Smooth muscle cell (in vitro differentiated cells): Measurements from ENCODE around the gene VILL. TPM values are rescaled to one million over a fixed set of nuclear protein-coding genes. Genes with fewer than 3 reads are reported as not detected.

Experiments used
- DNase-seq: peaks from one replicate; lab custom pipeline; 2025; ENCODE audit not compliant: unreplicated experiment; lab: John Stamatoyannopoulos, UW
- H2AFZ ChIP-seq: fragments of 200-600 bp; sonication (generic); 2 replicates; pipeline ENCODE4 v1.6.0; 2016; ENCODE audit warnings: antibody characterized with exemption, low read depth, mild to moderate bottlenecking
- H3F3A ChIP-seq: fragments of 200-600 bp; sonication (generic); 2 replicates; pipeline ENCODE4 v1.6.0; 2017; ENCODE audit warnings: antibody characterized with exemption, low read depth
- H3K27ac ChIP-seq: fragments of 200-600 bp; sonication (generic); 2 replicates; pipeline ENCODE4 v1.5.1; 2016; ENCODE audit warnings: low read depth, mild to moderate bottlenecking
- H3K27me3 ChIP-seq: fragments of 200-600 bp; sonication (generic); 2 replicates; pipeline ENCODE4 v1.6.1; 2016; ENCODE audit warnings: low read depth, mild to moderate bottlenecking
- H3K36me3 ChIP-seq: fragments of 200-600 bp; sonication (generic); 2 replicates; pipeline ENCODE4 v1.5.1; 2016; ENCODE audit warnings: low read depth
- H3K4me1 ChIP-seq: fragments of 200-600 bp; sonication (generic); 2 replicates; pipeline ENCODE4 v1.5.1; 2016; ENCODE audit warnings: low read depth
- H3K4me2 ChIP-seq: fragments of 200-600 bp; sonication (generic); 2 replicates; pipeline ENCODE4 v1.6.0; 2016; ENCODE audit warnings: mild to moderate bottlenecking
- H3K4me3 ChIP-seq: fragments of 200-600 bp; sonication (generic); 2 replicates; pipeline ENCODE4 v1.5.1; 2016; ENCODE audit warnings: mild to moderate bottlenecking
- H3K79me2 ChIP-seq: fragments of 200-600 bp; sonication (generic); 2 replicates; pipeline ENCODE4 v1.6.0; 2016; ENCODE audit warnings: low read depth, mild to moderate bottlenecking
- H3K9ac ChIP-seq: fragments of 200-600 bp; sonication (generic); 2 replicates; pipeline ENCODE4 v1.6.0; 2016; ENCODE audit warnings: low read depth
- H3K9me3 ChIP-seq: fragments of 200-600 bp; sonication (generic); replicated peaks from 2 replicates; pipeline ENCODE4 v1.5.1; 2016; ENCODE audit warnings: low read depth
- H4K20me1 ChIP-seq: fragments of 200-600 bp; sonication (generic); 2 replicates; pipeline ENCODE4 v1.6.0; 2016; ENCODE audit warnings: low read depth
- WGBS: methylation state at CpG from one replicate; pipeline ENCODE4 v1.1.7; 2016; ENCODE audit warnings: low lambda C conversion rate; 5-methylcytosine and 5-hydroxymethylcytosine counted together
- polyA plus RNA-seq: library from polyadenylated mRNA; unstranded; fragments of >200 nt; fragmentation: Nextera tagmentation; extraction: Ambion mirVana; gene quantifications from 2 replicates; pipeline ENCODE4 v1.2.1, GENCODE V29; 2016
- total RNA-seq: library from RNA; depleted of rRNA; stranded (reverse); fragments of >200 nt; gene quantifications from 2 replicates; pipeline ENCODE4 v1.2.3, GENCODE V29; 2014
- TF ChIP-seq, protein P1 (sequence below): fragments of 200-600 bp; sonication (generic); IDR thresholded peaks from 2 replicates; pipeline ENCODE4 v1.5.1; 2017; ENCODE audit warnings: borderline replicate concordance, mild to moderate bottlenecking, antibody characterized with exemption; ENCODE audit not compliant: insufficient read depth, poor library complexity, severe bottlenecking

Gene VILL
- total and polyA plus RNA-seq, 2 experiments from 2014 or later: 2.3 to 3.4 TPM

DNA sequence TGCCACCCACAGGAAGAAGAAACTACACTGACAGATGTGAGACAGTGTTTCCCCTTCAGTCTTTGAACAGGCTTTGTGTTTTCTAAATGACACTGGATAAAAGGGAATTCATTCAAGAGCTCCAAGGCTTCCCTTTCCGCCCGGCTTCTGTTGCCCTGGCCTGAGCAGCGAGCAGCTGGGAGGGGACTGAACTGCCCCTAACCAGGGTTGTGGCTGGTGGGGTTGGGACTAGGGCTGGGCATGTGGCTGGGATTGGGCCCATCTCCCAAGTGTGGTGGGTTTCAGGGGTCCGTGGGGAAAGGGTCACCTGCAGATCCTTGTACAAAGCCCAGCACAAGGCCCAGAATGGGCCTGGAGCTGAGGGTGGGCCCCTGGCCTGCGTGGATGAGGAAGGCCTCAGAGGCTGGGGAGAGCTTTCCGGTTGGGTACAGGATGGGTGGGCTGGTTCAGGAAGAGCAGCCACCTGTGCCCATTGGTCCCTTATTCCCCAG lies 10.4 kb downstream of the VILL start:
- DNase-seq: no peak
- WGBS: 94% methylated on average over 6 of the region's 6 CpGs

DNA sequence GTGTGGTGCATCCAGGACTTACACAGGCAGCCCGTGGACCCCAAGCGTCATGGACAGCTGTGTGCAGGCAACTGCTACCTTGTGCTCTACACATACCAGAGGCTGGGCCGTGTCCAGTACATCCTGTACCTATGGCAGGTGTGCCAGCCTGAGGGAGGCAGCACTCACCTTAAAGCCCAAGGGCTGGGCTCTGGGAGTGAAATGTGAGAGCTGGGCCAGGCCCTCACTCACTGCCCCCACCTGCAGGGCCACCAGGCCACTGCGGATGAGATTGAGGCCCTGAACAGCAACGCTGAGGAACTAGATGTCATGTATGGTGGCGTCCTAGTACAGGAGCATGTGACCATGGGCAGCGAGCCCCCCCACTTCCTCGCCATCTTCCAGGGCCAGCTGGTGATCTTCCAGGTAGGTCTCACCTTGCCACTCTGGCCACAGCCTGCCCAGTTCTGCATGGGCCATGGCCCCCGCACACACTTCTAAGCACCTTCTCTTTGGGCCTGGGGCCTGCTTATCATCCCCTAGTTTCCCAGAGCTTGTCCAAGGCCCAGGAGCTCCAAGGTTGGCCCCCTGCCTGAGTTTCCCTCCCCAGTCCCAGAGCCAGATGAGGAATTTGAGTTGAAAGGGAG lies 11.0 kb downstream of the VILL start:
- Histone ChIP-seq H2AFZ (no peak overlapping the region), H3K9me3 (no peaks in the 10 kb centered on the region), H3K9ac (no peak overlapping the region), H3K36me3 (no peaks in the 10 kb centered on the region), H3K4me1 (no peaks in the 10 kb centered on the region), H3K27ac (no peak overlapping the region), H4K20me1 (no peaks in the 10 kb centered on the region), H3K27me3 (no peaks in the 10 kb centered on the region), H3K79me2 (no peaks in the 10 kb centered on the region), H3K4me2 (no peak overlapping the region), H3K4me3 (no peak overlapping the region), H3F3A (peaks cover 3% of the 10 kb centered on the region)
- TF ChIP-seq, protein P1, sequence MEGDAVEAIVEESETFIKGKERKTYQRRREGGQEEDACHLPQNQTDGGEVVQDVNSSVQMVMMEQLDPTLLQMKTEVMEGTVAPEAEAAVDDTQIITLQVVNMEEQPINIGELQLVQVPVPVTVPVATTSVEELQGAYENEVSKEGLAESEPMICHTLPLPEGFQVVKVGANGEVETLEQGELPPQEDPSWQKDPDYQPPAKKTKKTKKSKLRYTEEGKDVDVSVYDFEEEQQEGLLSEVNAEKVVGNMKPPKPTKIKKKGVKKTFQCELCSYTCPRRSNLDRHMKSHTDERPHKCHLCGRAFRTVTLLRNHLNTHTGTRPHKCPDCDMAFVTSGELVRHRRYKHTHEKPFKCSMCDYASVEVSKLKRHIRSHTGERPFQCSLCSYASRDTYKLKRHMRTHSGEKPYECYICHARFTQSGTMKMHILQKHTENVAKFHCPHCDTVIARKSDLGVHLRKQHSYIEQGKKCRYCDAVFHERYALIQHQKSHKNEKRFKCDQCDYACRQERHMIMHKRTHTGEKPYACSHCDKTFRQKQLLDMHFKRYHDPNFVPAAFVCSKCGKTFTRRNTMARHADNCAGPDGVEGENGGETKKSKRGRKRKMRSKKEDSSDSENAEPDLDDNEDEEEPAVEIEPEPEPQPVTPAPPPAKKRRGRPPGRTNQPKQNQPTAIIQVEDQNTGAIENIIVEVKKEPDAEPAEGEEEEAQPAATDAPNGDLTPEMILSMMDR: peak; percentile 9
- WGBS: 87% methylated on average over 9 of the region's 9 CpGs
- no peak for DNase-seq

More for the DNA sequence above, 10.4 kb downstream of the VILL start:
- H3K4me3 ChIP-seq: no peak overlapping the region
- H3K36me3 ChIP-seq: no peaks in the 10 kb centered on the region
- no peak overlapping the region for H3K27ac ChIP-seq
- no peak overlapping the region for H3K9ac ChIP-seq
- TF ChIP-seq, protein P1: no peak
- H3K4me1 ChIP-seq: no peaks in the 10 kb centered on the region
- H3K79me2 ChIP-seq: no peaks in the 10 kb centered on the region
- no peak overlapping the region for H2AFZ ChIP-seq
- H4K20me1 ChIP-seq: no peaks in the 10 kb centered on the region
- H3F3A ChIP-seq: peaks cover 3% of the 10 kb centered on the region
- H3K27me3 ChIP-seq: no peaks in the 10 kb centered on the region
- no peaks in the 10 kb centered on the region for H3K9me3 ChIP-seq
- no peak overlapping the region for H3K4me2 ChIP-seq

DNA sequence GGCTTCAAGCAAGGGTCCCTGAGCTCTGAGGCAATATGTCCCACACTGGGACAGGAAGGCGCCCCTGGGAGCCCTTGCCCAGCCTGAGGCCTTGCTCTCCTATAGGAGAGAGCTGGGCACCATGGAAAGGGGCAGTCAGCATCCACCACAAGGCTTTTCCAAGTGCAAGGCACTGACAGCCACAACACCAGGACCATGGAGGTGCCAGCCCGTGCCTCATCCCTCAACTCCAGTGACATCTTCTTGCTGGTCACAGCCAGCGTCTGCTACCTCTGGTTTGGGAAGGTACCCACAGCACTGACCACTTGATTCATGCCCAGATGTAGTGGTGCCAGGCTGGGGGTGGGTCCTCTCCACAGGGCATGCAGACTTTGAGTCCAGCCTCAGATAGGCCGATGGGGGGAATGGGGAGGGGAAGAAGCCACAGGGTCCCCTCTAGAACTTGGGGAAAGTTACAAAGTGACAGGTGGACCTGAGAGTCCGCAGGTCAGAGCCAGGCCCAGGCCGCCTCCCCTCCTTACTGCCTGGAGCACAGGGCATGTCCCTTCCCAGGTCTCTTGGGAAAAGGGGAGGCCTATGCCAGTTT lies 11.8 kb downstream of the VILL start:
- H3K9me3 ChIP-seq: no peaks in the 10 kb centered on the region
- no peak overlapping the region for H3K4me3 ChIP-seq
- no peaks in the 10 kb centered on the region for H3K79me2 ChIP-seq
- TF ChIP-seq, protein P1: no peak
- no peak overlapping the region for H3K27ac ChIP-seq
- no peaks in the 10 kb centered on the region for H3K36me3 ChIP-seq
- no peak overlapping the region for H3K9ac ChIP-seq
- DNase-seq: no peak
- no peak overlapping the region for H2AFZ ChIP-seq
- WGBS: 97% methylated on average over 6 of the region's 6 CpGs
- no peaks in the 10 kb centered on the region for H3K4me1 ChIP-seq
- no peak overlapping the region for H3K4me2 ChIP-seq
- peaks cover 3% of the 10 kb centered on the region for H3F3A ChIP-seq
- no peaks in the 10 kb centered on the region for H4K20me1 ChIP-seq
- H3K27me3 ChIP-seq: no peaks in the 10 kb centered on the region
